Measurements from ENCODE around the gene MED26.

DNA sequence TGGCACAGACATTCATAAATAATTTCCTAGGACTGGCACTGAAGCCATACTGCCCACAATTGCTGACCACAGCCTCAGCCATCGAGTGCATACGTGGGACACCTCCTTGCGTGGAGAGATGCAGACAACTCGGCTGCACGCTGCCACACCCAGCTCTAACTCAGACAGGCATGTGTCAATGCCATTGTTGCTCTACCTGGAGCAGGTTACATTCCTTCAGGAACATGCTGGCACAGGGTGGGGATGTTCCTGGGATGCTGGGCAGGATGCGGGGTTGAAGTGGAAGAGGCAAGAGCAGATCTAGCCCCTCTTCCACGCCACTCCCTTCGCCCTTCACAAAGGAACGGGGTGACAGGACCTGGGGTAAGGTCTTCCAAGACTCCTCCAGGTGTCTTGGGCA lies 31.6 kb downstream of the MED26 start:
- TF ChIP-seq, protein P1, sequence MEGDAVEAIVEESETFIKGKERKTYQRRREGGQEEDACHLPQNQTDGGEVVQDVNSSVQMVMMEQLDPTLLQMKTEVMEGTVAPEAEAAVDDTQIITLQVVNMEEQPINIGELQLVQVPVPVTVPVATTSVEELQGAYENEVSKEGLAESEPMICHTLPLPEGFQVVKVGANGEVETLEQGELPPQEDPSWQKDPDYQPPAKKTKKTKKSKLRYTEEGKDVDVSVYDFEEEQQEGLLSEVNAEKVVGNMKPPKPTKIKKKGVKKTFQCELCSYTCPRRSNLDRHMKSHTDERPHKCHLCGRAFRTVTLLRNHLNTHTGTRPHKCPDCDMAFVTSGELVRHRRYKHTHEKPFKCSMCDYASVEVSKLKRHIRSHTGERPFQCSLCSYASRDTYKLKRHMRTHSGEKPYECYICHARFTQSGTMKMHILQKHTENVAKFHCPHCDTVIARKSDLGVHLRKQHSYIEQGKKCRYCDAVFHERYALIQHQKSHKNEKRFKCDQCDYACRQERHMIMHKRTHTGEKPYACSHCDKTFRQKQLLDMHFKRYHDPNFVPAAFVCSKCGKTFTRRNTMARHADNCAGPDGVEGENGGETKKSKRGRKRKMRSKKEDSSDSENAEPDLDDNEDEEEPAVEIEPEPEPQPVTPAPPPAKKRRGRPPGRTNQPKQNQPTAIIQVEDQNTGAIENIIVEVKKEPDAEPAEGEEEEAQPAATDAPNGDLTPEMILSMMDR (IDR thresholded peaks at IDR 0.05), result no peak
- TF ChIP-seq, protein P2, sequence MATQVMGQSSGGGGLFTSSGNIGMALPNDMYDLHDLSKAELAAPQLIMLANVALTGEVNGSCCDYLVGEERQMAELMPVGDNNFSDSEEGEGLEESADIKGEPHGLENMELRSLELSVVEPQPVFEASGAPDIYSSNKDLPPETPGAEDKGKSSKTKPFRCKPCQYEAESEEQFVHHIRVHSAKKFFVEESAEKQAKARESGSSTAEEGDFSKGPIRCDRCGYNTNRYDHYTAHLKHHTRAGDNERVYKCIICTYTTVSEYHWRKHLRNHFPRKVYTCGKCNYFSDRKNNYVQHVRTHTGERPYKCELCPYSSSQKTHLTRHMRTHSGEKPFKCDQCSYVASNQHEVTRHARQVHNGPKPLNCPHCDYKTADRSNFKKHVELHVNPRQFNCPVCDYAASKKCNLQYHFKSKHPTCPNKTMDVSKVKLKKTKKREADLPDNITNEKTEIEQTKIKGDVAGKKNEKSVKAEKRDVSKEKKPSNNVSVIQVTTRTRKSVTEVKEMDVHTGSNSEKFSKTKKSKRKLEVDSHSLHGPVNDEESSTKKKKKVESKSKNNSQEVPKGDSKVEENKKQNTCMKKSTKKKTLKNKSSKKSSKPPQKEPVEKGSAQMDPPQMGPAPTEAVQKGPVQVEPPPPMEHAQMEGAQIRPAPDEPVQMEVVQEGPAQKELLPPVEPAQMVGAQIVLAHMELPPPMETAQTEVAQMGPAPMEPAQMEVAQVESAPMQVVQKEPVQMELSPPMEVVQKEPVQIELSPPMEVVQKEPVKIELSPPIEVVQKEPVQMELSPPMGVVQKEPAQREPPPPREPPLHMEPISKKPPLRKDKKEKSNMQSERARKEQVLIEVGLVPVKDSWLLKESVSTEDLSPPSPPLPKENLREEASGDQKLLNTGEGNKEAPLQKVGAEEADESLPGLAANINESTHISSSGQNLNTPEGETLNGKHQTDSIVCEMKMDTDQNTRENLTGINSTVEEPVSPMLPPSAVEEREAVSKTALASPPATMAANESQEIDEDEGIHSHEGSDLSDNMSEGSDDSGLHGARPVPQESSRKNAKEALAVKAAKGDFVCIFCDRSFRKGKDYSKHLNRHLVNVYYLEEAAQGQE (IDR thresholded peaks at IDR 0.05; ENCODE audit: insufficient read depth in 1 of 2, low read depth in 2 of 2, low read length in 1 of 2), result no peak
- no peak for TF ChIP-seq SIN3A (IDR thresholded peaks at IDR 0.05; ENCODE audit: borderline replicate concordance, insufficient read depth, low read depth, low read length)
- TF ChIP-seq POLR2AphosphoS5 (IDR thresholded peaks at IDR 0.05; ENCODE audit: low read depth, low read length), result no peak

Data from Panc1 (cell line).